Mucosa of stomach (tissue), 1 donor: ENCODE measurements around the gene OXSR1.
"Not testable (repeated sequence)": the region's sequence is repeated elsewhere in the genome, so short reads cannot be mapped to it uniquely, and the experiment has no call there.

Experiments used
- H3K27me3 ChIP-seq: one replicate; pipeline ENCODE4 v1.7.0; 2013; ENCODE audit warnings: mild to moderate bottlenecking, low read length; ENCODE audit not compliant: control insufficient read depth, insufficient read depth
- H3K36me3 ChIP-seq: one replicate; pipeline ENCODE4 v1.7.0; 2013; ENCODE audit warnings: low read length; ENCODE audit not compliant: control insufficient read depth, insufficient read depth
- H3K4me1 ChIP-seq: one replicate; pipeline ENCODE4 v1.7.0; 2013; ENCODE audit warnings: mild to moderate bottlenecking, low read length; ENCODE audit not compliant: control insufficient read depth, insufficient read depth
- H3K4me3 ChIP-seq: one replicate; pipeline ENCODE4 v1.7.0; 2013; ENCODE audit warnings: low read length
- H3K9ac ChIP-seq: one replicate; pipeline ENCODE4 v1.7.0; 2013; ENCODE audit warnings: mild to moderate bottlenecking, low read length, moderate library complexity
- H3K9me3 ChIP-seq: one replicate; pipeline ENCODE4 v1.7.0; 2013; ENCODE audit warnings: mild to moderate bottlenecking, low read length, moderate library complexity; ENCODE audit not compliant: control insufficient read depth
- donor health status: Pancreatic carcinoma.

OXSR1 gene

DNA sequence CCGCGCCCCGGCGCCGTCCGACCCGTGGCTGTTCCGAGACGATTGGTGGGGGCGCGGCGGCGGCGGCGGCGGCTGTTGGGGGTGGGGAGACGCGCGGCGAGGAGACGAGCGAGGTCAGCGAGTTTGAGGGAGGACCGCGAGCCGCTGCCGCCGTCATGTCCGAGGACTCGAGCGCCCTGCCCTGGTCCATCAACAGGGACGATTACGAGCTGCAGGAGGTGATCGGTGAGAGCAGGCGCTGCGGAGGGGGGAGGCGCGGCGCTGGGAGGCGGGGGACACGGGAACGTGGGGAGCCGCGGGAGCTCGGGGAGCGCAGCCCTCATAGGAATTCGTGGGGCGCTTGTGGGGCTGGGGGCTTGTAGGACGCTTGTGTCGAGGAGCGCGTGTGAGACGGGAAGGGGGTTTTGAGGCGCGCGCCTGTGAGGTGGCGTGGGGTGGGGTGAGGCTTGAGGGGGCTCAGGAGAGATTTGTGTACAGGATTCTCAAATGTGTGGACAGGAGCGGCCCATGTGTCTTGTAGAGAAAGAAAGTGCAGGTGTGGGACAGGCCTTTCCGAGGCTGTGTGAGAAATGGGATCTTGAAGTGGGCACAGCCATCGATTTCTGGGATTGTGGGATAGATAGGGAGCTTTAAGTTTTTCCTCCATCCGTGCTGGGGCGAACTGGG, 518 bp downstream of the OXSR1 start:
- Histone ChIP-seq H3K9ac (peak overlapping the region; percentile 80), H3K4me3 (peak overlapping the region; percentile 57), H3K9me3 (no peaks in the 10 kb centered on the region), H3K4me1 (peaks cover 22% of the 10 kb centered on the region), H3K27me3 (no peaks in the 10 kb centered on the region), H3K36me3 (no peaks in the 10 kb centered on the region)

DNA sequence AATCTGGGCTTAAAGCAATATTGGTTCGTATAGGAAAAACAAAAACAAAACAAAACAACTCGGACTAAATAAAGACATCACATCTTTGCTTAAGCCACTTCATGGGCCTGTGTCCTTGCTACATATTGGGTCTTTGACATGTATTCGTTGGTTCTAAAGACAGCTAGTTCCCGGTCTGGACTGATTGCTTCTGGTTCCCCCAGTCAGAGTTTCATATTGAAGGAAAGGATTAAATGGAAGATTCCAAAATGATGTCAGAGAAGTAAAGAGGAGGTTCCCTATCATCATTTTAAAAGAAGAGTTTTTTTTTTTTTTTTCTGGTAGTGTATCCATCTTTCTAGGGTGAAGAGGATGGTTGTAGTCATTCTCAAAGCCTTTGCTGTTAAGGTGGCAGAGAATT, 2.3 kb downstream of the OXSR1 start:
- H3K27me3 ChIP-seq = no peaks in the 10 kb centered on the region
- no peak overlapping the region for H3K9ac ChIP-seq
- H3K4me1 ChIP-seq = peaks cover 22% of the 10 kb centered on the region
- no peak overlapping the region for H3K4me3 ChIP-seq
- no peaks in the 10 kb centered on the region for H3K9me3 ChIP-seq
- no peaks in the 10 kb centered on the region for H3K36me3 ChIP-seq

GRCh38 chr3:38168151-38169026, 3.1 kb downstream of the OXSR1 start:
- Histone ChIP-seq H3K4me3 (no peak overlapping the region), H3K36me3 (no peaks in the 10 kb centered on the region), H3K9me3 (no peaks in the 10 kb centered on the region), H3K9ac (no peak overlapping the region), H3K4me1 (peaks cover 21% of the 10 kb centered on the region), H3K27me3 (no peaks in the 10 kb centered on the region)

GRCh38 chr3:38169027-38169317, 3.6 kb downstream of the OXSR1 start:
- no peaks in the 10 kb centered on the region for H3K27me3 ChIP-seq
- H3K4me1 ChIP-seq = peaks cover 16% of the 10 kb centered on the region
- H3K36me3 ChIP-seq = no peaks in the 10 kb centered on the region
- no peak overlapping the region for H3K9ac ChIP-seq
- no peak overlapping the region for H3K4me3 ChIP-seq
- no peaks in the 10 kb centered on the region for H3K9me3 ChIP-seq

DNA sequence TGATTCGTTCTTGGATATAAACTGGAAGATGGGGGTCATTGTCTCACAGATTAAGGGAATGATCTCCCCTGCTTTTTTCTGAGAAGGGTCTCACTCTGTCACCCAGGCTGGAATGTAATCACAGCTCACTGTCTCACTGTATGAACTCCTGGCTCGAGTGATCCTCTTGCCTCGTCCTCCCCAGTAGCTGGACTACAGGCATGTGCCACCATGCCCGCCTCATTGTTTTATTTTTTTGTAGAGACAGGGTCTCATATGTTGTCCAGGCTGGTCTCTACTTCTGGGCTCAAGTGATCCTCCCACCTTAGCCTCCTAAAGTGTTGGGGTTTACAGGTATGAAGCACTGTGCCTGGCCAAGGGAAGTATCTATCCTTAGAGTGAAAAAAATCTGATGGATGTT, 5.4 kb downstream of the OXSR1 start:
- H3K9me3 ChIP-seq = no peaks in the 10 kb centered on the region
- H3K4me3 ChIP-seq = no peak overlapping the region
- H3K4me1 ChIP-seq = peaks cover 10% of the 10 kb centered on the region
- H3K27me3 ChIP-seq = no peaks in the 10 kb centered on the region
- H3K9ac ChIP-seq = no peak overlapping the region
- no peaks in the 10 kb centered on the region for H3K36me3 ChIP-seq

GRCh38 chr3:38171622-38172021, 6.3 kb downstream of the OXSR1 start:
- H3K27me3 ChIP-seq = no peaks in the 10 kb centered on the region
- no peak overlapping the region for H3K4me3 ChIP-seq
- H3K4me1 ChIP-seq = peaks cover 9% of the 10 kb centered on the region
- no peaks in the 10 kb centered on the region for H3K9me3 ChIP-seq
- no peak overlapping the region for H3K9ac ChIP-seq
- H3K36me3 ChIP-seq = no peaks in the 10 kb centered on the region

GRCh38 chr3:38173834-38174418, 8.6 kb downstream of the OXSR1 start:
- no peaks in the 10 kb centered on the region for H3K27me3 ChIP-seq
- no peak overlapping the region for H3K9ac ChIP-seq
- no peaks in the 10 kb centered on the region for H3K36me3 ChIP-seq
- no peak overlapping the region for H3K4me3 ChIP-seq
- H3K4me1 ChIP-seq = no peaks in the 10 kb centered on the region
- H3K9me3 ChIP-seq = no peaks in the 10 kb centered on the region

DNA sequence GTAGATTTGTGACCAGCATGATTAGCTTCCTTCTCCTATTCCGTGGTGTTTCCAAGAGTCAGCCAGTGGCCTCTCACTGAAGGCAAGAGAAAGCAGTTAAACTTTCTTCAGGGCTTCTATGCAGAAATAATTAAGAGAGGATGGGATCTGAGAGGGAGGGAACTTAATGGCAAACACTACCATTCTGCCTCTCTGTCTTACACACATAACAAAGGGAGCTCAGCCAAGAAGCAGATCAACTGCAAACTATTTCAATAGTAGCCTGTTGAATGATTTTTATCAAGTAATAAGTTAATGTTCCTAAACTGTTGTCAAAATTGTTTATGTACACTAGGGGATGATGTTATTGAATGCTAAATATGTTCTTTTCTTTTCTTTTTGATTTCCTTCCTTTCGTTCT, 11.8 kb downstream of the OXSR1 start:
- no peaks in the 10 kb centered on the region for H3K9me3 ChIP-seq
- H3K36me3 ChIP-seq = no peaks in the 10 kb centered on the region
- H3K9ac ChIP-seq = no peak overlapping the region
- no peak overlapping the region for H3K4me3 ChIP-seq
- H3K4me1 ChIP-seq = peaks cover 1% of the 10 kb centered on the region
- H3K27me3 ChIP-seq = no peaks in the 10 kb centered on the region

- Histone ChIP-seq H3K9ac (no peak overlapping the region), H3K4me3 (no peak overlapping the region), H3K36me3 (no peaks in the 10 kb centered on the region), H3K27me3 (no peaks in the 10 kb centered on the region), H3K9me3 (no peaks in the 10 kb centered on the region), H3K4me1 (peaks cover 17% of the 10 kb centered on the region)
These were observed 21.4 kb downstream of the OXSR1 start for GRCh38 chr3:38186781-38187180.

- H3K9me3 ChIP-seq = no peaks in the 10 kb centered on the region
These were observed 25.1 kb downstream of the OXSR1 start for GRCh38 chr3:38190481-38190881.

GRCh38 chr3:38202931-38203330, 37.6 kb downstream of the OXSR1 start:
- not testable (repeated sequence) for H3K9me3 ChIP-seq, H3K9ac ChIP-seq, H3K27me3 ChIP-seq, H3K4me1 ChIP-seq, H3K36me3 ChIP-seq, H3K4me3 ChIP-seq

More at GRCh38 chr3:38190481-38190881, 25.1 kb downstream of the OXSR1 start:
- H3K4me3 ChIP-seq = no peak overlapping the region
- peaks cover 8% of the 10 kb centered on the region for H3K4me1 ChIP-seq
- no peak overlapping the region for H3K9ac ChIP-seq
- H3K27me3 ChIP-seq = no peaks in the 10 kb centered on the region
- no peaks in the 10 kb centered on the region for H3K36me3 ChIP-seq

DNA sequence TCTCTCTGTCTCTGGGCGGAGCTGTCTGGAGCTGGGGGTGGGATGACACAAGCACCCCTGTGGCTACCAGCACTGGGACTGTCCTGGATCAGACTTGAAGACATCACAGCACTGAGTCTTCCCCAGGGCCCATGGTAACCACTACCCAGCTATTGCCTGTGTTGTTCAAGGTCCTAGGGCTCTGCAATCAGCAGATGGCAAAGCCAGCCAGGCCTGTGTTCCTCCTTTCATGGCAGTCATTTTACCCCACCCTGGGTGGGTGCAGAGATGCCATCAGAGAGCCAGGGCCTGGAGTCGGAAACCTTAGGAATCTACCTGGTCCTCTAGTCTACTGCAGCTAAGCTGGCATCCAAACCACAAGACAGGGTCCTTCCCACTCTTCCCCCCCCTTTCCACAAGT, 38.4 kb downstream of the OXSR1 start:
- no peak overlapping the region for H3K4me3 ChIP-seq
- no peak overlapping the region for H3K9ac ChIP-seq
- no peaks in the 10 kb centered on the region for H3K4me1 ChIP-seq
- H3K36me3 ChIP-seq = peaks cover 7% of the 10 kb centered on the region
- no peaks in the 10 kb centered on the region for H3K9me3 ChIP-seq
- H3K27me3 ChIP-seq = no peaks in the 10 kb centered on the region
